ENCODE measurements around the gene MFN2.

- no peak for TF ChIP-seq CTCF (conservative IDR thresholded peaks at IDR 0.05; ENCODE audit: low read depth in 2 of 2)
- no peak for TF ChIP-seq POLR2AphosphoS5 (IDR thresholded peaks at IDR 0.05; ENCODE audit: low read depth)
- TF ChIP-seq EZH2 (IDR thresholded peaks at IDR 0.05; ENCODE audit: low read depth, unreplicated experiment), result no peak
- no peak for TF ChIP-seq ZNF114 (CRISPR knock-in tag; IDR thresholded peaks at IDR 0.05)
- TF ChIP-seq ZNF331 (CRISPR knock-in tag; IDR thresholded peaks at IDR 0.05; ENCODE audit: low read depth), result no peak
- TF ChIP-seq, protein P1, sequence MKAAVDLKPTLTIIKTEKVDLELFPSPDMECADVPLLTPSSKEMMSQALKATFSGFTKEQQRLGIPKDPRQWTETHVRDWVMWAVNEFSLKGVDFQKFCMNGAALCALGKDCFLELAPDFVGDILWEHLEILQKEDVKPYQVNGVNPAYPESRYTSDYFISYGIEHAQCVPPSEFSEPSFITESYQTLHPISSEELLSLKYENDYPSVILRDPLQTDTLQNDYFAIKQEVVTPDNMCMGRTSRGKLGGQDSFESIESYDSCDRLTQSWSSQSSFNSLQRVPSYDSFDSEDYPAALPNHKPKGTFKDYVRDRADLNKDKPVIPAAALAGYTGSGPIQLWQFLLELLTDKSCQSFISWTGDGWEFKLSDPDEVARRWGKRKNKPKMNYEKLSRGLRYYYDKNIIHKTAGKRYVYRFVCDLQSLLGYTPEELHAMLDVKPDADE (IDR thresholded peaks at IDR 0.05), result no peak
- no peak for TF ChIP-seq EZH2phosphoT487 (IDR thresholded peaks at IDR 0.05; ENCODE audit: unreplicated experiment)
Measured at GRCh38 chr1:12048372-12048771, 68.1 kb downstream of the MFN2 start.
